HG03558 (cell line): ENCODE measurements around the gene DNER.
"Not testable (repeated sequence)": the region's sequence is repeated elsewhere in the genome, so short reads cannot be mapped to it uniquely, and the experiment has no call there.

Experiments
- ATAC-seq: cut with Tn5 transposase; IDR thresholded peaks from one replicate; pipeline ENCODE4 v1.9.1; 2021; ENCODE audit warnings: moderate number of reproducible peaks; ENCODE audit not compliant: unreplicated experiment; ENCODE audit errors: extremely low read depth

DNER gene

DNA sequence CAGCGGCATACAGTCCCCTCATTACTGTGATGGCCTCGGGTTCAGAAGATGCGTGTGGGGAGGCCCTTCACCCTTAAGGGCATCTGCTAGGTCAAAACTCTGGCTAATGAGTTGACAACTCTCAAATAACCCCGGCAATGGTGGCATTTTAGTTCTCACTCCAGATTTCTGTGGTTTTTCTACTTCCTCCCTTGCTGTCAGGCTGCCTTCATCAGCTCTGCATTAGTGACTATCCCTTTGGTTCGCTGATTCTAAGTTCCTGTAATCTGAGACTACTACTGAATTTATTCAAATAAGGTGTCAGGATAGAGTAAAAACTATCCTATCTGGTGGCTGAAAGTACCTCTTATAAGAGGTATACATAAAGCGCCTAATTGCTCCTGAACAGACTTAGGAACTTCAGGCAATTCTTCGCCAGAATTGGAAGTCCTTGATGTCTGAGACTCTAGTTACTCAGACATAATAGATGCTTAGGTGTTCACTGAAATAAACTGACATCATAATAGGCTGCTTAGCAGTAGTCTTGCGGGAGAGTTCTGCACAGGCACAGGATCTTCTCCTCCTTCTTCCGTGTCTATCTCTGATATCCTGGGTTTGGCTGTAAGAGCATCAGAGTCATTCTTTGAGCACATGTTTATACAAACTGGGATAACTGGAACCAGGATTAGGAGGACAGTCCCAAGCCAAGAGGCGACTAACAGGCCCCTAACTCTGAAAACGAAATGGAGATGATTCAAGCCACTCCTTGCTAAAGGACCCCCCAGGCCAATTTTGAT lies 194.5 kb downstream of the DNER start:
- peak; percentile 41 for ATAC-seq

DNA sequence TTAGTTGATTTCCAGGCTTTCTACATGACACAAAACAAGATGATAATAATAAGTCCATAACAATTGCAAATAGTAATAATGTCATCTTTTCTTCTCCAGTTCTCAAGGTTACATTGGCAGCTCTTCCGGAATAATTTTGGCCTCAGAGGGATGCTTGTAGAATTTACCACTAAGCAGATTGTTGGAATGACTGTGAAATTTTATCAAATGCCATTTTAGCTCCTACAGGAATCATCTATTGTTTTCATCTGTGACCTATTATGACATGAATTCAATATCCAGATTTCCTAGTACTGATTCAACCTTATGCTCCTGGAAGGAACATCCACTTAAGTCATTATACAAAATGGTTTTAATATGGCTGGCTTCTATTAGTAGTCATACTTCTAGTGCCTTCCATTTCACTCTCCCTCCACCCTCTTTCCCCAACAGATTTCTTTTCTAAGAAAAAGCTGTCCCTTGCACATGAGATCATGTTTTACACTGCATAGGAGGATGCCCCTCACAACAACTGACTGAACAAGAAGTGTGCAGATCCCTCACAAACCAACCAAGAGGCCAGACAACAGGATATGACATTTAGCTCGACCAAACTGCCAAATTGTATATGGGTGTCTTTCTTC lies 200.0 kb downstream of the DNER start:
- no peak for ATAC-seq

DNA sequence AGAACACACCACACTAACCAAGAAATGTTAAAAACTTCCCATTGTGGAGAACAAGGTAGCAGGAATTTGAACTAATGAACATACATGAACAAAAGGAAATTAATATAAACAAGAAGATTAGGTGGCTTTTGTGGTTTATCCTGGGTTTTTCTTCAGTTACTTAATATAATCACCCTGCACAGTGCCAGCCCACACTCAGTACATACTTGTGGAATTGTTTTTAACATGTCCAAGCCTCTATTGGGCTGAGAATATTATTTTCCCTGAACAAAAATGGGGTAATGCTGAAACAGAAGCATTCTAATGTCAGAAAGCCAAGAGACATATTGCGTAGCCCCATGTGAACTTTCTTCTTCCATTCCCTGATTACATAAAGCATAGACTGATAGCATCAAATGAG lies 202.8 kb downstream of the DNER start:
- no peak for ATAC-seq

GRCh38 chr2:229506699-229507098 lies 207.7 kb downstream of the DNER start:
- not testable (repeated sequence) for ATAC-seq

DNA sequence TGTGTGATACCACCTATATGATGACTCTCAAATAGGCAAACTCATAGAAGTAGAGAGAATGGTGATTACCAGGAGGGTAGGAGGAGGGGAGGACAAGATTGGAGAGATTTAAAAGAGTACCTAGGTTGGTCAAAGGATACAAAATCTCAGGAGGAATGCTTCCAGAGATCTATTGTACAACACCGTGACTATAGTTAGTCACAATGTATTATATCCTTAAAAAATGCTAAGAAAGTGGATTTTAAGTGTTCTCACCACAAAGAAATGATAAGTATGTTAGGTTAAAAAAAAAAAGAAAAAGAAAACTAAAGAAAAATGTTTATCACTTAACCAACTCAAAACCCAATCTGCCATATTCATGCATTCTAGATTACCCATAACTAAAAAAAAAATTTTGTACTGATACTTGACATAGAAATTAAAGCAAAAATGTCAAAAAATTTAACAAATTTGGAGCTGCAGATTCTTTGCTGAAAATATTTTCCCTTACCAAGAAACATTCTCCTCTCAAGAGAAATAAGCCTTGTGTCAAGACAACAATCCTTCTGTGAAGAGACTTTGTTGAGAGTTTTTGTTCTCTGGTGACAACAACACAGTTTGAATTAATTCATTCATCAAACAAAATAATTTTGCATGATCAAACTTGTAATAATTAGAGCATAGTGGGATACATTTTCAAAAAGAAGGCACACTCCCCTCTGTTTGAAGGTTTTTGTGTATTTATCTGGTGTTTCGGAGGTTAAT lies 213.1 kb downstream of the DNER start:
- ATAC-seq: no peak

DNA sequence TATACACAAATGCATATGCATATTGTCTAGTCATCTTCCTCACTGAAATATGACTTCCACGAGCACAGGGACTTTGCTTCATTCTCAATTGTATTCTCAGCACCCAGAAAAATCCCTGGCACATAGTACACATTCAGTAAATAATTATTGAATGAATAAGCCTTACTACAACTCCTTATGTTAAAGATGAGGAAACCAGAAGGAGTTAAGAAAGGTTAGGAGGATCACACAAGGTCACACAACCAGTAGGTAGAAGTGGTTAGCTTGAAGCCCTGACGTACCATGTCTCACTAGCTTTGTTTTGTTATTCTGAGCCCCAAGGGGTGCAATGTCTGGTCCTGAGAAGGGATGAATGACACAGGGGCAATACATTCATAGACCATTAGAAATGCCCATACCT lies 222.3 kb downstream of the DNER start:
- ATAC-seq: no peak

DNA sequence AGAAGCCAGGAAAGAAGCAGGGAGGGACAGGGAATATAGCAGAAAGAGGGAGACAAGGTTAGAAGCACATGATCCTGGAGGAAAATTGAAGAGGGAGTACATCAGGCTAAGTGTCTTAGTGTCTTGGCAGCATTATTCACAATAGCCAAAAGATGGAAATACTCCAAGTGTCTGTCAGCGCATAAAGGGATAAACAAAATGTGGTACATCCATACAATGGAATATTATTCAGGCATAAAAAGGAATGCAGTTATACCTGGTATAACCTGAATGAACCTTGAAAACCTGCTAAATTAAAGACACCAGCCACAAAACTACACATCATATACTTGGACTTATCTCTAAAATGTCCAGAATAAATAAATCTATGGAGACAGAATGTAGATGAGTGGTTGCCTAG lies 224.2 kb downstream of the DNER start:
- ATAC-seq: no peak

DNA sequence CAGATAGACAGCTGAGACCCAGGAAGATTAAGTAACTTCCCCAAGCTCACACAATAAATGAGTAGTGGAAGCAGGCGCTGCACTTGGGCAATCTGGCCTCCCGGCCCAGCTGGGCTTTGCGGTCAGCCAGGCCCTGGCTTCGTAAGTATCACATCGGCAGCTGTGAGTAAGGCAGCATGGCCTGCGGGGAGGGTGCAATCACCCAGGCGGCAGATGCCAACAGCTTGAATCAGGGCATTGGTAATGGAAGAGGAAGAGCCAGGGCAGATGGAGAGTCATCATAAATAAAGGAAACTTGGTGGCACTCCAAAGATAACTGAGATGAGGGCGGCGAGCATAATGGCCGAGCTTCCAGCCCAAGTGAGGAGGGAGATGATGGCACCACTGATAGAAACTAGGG lies 225.3 kb downstream of the DNER start:
- ATAC-seq: no peak

DNA sequence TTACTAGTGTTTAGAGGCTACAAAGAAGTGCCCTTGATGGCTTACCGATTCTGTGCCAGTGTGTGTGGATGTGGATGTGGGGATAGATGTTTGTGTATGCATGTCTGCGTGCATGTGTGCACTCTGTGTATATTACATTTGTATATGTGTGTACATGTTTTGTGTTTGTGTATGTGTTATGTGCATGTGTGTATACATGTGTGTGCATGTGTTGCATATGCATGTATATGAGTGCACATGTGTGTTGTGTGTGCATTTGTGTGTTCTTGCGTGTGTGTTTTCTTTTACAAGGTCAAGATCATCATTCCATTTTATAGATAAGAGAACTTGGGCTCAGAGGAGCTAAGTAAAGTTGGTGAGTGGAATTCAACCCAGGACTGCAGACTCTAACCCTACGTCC lies 226.1 kb downstream of the DNER start:
- no peak for ATAC-seq

DNA sequence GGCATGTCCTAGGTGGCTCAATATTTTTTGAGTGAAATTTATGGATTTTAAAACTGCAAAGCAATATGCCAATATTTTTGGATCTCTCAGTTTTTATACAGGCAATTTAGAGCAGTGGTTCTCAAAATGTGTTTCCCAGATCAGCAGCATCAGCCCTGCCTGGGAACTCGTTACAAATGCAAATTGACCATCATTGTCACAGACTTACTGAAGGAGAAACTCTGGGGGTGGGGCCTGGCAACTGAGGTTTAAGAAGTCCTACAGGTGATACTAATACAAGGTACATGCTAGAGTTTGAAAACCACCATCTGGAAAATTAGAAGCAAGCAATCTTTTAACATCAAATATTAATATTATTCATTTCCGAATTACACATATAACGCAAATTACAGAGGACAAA lies 227.7 kb downstream of the DNER start:
- no peak for ATAC-seq

- no peak for ATAC-seq
Observed at GRCh38 chr2:229485857-229486256, 228.5 kb downstream of the DNER start.

DNA sequence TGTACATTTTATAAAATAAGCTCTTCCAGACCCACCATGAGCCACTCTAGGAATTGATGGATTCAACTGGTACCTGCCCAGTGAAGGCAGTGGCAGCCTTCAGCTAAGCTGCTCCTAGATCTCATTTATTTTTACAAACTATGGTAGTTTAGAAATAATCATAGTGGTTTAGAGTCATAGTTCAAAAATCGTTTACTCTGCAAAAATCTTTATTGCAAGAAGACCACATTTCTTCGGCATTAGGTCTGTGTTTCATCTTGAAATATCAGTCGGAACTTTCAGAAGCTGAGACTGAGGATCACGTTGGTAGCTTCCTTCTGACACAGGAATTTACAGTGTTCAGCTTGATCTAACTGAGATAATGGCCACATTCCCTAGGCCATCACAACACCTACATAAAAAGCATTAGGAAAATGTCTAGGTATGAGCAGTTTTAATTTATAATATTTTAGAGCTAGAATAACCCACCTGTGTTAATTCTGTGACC lies 237.0 kb downstream of the DNER start:
- ATAC-seq: no peak

DNA sequence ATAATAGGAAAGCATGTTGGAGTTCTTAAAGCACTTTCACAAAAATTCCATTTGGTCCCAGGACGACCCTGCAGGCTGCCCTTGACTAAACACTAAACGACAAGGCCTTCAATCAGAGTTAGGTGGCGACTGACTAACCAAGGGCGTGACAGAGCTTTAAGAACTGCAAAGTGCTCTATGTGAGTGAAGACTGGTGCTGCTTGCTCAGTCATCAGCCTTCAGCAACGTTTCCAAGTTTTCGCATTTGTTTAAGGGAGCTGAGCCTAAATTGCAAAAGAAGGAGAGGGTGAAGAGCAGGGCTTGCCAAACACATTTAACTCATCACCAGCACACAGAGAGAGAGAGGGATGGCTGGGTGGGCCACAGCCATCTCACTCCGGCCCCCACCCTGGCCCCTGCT lies 238.6 kb downstream of the DNER start:
- ATAC-seq: no peak

GRCh38 chr2:229474125-229474524 lies 240.2 kb downstream of the DNER start:
- ATAC-seq: no peak

GRCh38 chr2:229470781-229471180 lies 243.6 kb downstream of the DNER start:
- no peak for ATAC-seq

DNA sequence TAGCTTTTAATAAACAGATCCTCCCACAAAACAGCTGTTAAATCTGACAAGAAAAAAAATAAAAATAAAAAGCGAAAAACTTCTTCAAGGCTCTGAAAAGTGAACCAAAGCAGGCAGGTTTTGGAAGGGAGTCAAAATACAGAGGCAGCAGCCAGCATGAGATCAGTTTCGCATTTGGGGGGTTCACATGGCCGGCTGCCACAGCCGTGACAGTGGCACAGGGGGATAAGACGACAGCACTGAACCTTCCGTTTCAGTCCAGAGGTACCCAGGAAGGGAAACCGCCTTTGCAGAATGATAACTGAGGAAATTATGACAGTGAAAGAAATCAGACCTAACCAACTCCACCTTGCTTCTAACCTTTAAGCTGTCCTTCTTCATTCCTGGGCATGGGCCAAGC lies 246.6 kb downstream of the DNER start:
- ATAC-seq: no peak

DNA sequence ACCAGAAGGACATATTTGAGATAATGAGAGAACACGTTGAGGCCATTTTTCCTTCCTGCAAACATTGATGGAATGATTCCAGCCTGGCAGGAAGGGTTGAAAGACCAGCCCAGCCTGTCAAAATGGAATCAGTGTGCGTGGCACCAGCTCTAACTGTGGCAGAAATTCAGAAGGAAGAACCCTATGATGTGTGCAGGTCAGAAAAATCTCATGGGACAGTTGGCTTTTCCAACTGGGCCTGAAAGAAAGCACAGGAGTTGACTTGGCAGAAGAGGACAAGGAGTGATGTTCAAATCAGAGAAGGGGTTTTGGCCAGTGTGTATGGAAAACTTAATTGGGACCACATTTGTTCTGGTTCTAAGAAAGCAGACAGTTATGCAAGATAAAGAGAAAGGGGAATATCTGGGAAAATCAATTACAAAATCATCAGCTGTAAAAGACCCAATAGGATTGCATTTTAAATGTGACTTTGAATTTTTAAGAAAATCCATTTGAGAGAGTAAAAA lies 250.5 kb downstream of the DNER start:
- no peak for ATAC-seq

- no peak for ATAC-seq
Observed at GRCh38 chr2:229462112-229462511, 252.2 kb downstream of the DNER start.

DNA sequence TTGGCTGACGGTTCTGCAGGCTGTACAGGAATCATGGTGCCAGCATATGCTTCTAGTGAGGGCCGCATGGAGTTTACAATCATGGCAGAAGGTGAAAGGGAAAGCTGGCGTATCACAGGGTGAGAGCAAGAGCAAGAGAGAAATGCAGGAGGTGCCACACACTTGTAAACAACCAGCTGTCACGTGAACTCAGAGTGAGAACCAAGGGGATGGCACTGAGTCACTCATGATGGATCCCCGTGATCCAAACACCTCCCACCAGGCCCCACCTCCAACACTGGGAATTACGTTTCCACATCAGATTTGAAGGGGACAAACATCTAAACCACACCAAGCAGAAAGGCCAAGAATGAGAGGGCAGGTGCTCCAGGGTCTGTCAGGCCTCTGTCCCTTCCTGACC lies 258.3 kb downstream of the DNER start:
- no peak for ATAC-seq

DNA sequence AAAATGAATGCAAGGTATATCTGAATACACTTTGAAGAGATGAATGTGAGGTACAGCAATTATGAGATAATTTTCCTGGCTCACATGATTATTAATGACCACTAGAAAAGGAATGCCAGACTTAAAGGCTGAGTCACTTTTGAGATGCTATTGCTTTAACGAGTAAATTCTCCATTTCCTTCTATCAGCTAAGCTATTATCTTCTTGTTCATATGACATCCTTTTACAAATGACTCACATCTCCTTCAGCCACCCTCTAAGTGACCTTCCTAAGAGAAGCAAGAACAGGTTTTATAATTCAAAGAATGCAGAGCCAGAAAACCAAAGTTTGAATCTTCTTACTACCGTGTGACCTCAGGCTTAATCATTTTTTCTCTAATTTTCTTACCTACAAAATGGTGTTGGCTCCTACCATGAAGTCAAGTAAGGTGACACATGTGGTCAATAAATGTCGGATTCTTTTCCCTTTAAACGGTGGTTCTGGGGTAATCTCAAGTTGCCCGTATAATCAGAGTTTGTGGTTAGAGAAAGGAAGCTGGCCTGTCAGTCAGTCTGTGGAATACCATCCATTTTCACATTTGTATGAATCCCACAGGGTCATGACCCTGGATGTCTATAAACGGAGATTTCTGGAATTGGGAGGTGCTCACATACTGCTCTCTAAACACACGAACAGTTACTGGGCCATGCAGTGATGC lies 259.3 kb downstream of the DNER start:
- ATAC-seq: no peak
